ENCODE data around the gene IRF8. TPM values are rescaled to one million over a fixed set of nuclear protein-coding genes. Genes with fewer than 3 reads are reported as not detected.

IRF8 gene
- total RNA-seq, 1 experiment from 2014 or later, result 0.28 TPM

- Histone ChIP-seq H3K79me1 (ENCODE audit: insufficient read depth, low read depth, low read length, poor library complexity, severe bottlenecking) (no peaks in the 10 kb centered on the region), H2BK12ac (ENCODE audit: insufficient read length, low read depth, low read length) (no peak overlapping the region), H3K18ac (ENCODE audit: insufficient read length, low read depth, low read length) (no peak overlapping the region), H4K5ac (ENCODE audit: insufficient read length, low read depth, low read length) (no peak overlapping the region), H3K4me1 (ENCODE audit: insufficient read depth, low read length) (no peaks in the 10 kb centered on the region), H4K8ac (replicated peaks; ENCODE audit: insufficient read length, low read depth, low read length) (no peak overlapping the region), H3K27me3 (ENCODE audit: insufficient read depth, low read length) (no peaks in the 10 kb centered on the region), H3K27ac (ENCODE audit: insufficient read length, low read depth, low read length) (no peak overlapping the region), H3K79me2 (ENCODE audit: insufficient read depth, low read length) (no peaks in the 10 kb centered on the region), H3K4ac (ENCODE audit: low read depth, low read length) (no peak overlapping the region), H3K23me2 (ENCODE audit: insufficient read length, low read depth, low read length, poor library complexity, severe bottlenecking) (no peaks in the 10 kb centered on the region), H3K23ac (ENCODE audit: insufficient read length, low read depth, low read length) (no peak overlapping the region), H3K9me3 (ENCODE audit: control insufficient read depth, low read depth, low read length) (no peaks in the 10 kb centered on the region), H3T11ph (ENCODE audit: low read length) (no peak overlapping the region), H2BK20ac (ENCODE audit: low read depth, low read length, poor library complexity, severe bottlenecking) (no peak overlapping the region), H3K56ac (ENCODE audit: insufficient read length, low read depth, low read length) (no peak overlapping the region), H4K20me1 (ENCODE audit: control insufficient read depth, insufficient read depth, insufficient read length) (no peaks in the 10 kb centered on the region), H2AFZ (ENCODE audit: low read length) (no peak overlapping the region), H2AK5ac (ENCODE audit: insufficient read length, low read length) (no peak overlapping the region), H3K9ac (ENCODE audit: extremely low read depth, insufficient read length, low read length) (no peak overlapping the region), H2BK120ac (ENCODE audit: low read depth, low read length, poor library complexity, severe bottlenecking) (no peak overlapping the region), H3K14ac (ENCODE audit: insufficient read depth, low read length) (no peak overlapping the region; the same call in 1 of the 2 replicates), H4K91ac (ENCODE audit: insufficient read length, low read depth, low read length) (no peak overlapping the region), H2BK15ac (ENCODE audit: low read depth, low read length) (no peak overlapping the region), H3K4me2 (ENCODE audit: insufficient read depth, insufficient read length, low read length) (no peak overlapping the region), H2BK5ac (ENCODE audit: insufficient read length, low read length) (no peak overlapping the region)
- no peaks in the 10 kb centered on the region for H3K36me3 Mint-ChIP-seq (ENCODE audit: insufficient read depth in 1 of 3, low read depth in 3 of 3)
- no peaks in the 10 kb centered on the region for H3K9me3 Mint-ChIP-seq
- no peak for TF ChIP-seq CTCF (conservative IDR thresholded peaks at IDR 0.05)
- peaks cover 71% of the 10 kb centered on the region for H3K27me3 Mint-ChIP-seq (ENCODE audit: low read depth)
- H3K27ac Mint-ChIP-seq, result no peak overlapping the region; a peak in 1 of 7 replicates
- DNase-seq, result no peak
- peaks cover 0 to 4% of the 10 kb centered on the region in 2 experiments; a peak in 1 of 4 replicates for H3K4me1 Mint-ChIP-seq
- no peak overlapping the region for H3K4me3 Mint-ChIP-seq
- no CpG with 5 or more reads among the region's 14 CpGs for WGBS (ENCODE audit: extremely low coverage, insufficient read length, low lambda C conversion rate)
Observed at GRCh38 chr16:85883813-85884212, 15.1 kb upstream of the IRF8 start.

All from H9 (cell line).